Inferior parietal cortex (tissue), 1 donor: ENCODE results near the gene DNASE1L1.
A peak's percentile ranks its signal among the peaks of the same experiment; 100 is the strongest.

ENCODE experiments used
- DNase-seq: peaks from one replicate; pipeline ENCODE4 v3.0.0-alpha.2; 2016; ENCODE audit errors: extremely low spot score

Gene DNASE1L1

DNA sequence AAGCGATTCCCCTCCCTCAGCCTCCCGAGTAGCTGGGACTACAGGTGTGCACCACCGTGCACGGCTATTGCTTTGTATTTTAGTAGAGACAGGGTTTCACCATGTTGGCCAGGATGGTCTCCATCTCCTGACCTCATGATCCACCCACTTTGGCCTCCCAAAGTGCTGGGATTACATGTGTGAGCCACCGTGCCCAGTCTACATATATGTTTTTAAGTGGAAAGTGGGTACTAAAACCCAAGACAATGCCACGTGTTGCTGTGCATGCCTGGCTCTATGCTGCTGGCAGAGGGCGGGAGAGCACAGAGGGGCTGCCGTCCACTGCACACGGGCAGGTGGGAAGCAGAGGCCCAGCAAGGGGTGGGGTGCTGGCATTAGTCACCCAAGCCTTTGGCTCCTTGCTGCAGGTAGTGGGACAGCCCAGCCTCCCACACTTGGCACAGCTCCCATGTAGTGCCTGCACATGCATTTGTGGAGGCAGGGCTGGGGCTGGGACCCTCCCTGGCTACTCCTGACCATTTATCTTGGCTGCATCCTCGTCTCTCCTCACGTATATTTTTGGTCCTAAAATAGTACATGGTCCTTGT lies 26.5 kb downstream of the DNASE1L1 start:
- no peak for DNase-seq

DNA sequence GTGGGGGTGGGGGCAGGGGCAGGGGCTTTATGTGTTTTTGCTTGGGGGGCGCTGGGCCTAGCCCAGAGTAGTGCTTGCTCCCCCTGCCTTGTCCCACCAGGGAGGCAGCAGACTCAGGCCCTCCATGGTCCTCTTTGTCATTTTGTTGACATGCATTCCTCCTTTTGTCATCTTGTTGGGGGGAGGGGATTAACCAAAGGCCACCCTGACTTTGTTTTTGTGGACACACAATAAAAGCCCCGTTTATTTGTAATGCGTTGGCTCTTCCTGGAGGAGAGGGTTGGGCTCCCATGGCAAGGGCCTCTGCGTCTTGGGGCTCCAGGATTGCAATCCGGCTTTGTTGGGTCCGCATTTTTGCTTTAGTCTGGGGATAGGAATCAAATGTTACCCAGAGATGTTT lies 27.8 kb downstream of the DNASE1L1 start:
- DNase-seq = no peak

DNA sequence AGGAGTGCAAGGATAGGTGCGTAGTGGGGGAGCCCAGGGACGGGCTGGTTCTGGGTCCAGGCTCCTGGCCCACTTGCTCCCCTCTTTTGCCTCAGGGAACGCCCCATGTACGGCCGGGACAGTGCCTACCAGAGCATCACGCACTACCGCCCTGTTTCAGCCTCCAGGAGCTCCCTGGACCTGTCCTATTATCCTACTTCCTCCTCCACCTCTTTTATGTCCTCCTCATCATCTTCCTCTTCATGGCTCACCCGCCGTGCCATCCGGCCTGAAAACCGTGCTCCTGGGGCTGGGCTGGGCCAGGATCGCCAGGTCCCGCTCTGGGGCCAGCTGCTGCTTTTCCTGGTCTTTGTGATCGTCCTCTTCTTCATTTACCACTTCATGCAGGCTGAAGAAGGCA lies 28.3 kb downstream of the DNASE1L1 start:
- DNase-seq = no peak

DNA sequence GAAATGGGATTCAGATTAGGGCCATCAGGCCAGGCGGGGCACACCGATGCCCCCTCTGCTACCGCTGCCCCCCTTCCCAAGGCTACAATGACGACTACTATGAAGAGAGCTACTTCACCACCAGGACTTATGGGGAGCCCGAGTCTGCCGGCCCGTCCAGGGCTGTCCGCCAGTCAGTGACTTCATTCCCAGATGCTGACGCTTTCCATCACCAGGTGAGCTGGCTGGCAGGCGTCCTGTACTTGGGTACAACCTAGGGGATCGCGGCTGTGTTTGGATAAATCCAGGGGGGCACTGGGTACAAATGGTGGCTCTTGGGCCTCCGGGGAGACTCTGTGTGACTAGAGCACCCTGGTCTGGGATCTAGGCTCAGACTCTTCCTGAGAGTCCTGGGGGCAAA lies 28.9 kb downstream of the DNASE1L1 start:
- no peak for DNase-seq

DNA sequence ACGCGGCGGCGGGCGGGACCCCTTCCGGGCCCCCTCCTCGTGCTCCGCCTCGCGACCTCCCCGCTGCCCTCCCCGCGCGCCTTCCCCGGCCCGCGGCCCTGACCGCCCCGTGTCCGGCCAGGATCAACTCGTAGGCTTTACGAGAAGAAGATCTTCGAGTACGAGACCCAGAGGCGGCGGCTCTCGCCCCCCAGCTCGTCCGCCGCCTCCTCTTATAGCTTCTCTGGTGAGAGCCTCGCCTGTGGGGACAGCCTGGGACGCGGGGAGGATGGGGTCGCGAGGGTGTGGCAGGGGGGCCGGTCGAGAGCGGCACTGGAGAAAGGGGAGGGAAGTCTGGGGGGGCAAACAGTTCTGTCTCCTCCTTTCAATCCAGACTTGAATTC lies 29.5 kb downstream of the DNASE1L1 start:
- DNase-seq = no peak

DNA sequence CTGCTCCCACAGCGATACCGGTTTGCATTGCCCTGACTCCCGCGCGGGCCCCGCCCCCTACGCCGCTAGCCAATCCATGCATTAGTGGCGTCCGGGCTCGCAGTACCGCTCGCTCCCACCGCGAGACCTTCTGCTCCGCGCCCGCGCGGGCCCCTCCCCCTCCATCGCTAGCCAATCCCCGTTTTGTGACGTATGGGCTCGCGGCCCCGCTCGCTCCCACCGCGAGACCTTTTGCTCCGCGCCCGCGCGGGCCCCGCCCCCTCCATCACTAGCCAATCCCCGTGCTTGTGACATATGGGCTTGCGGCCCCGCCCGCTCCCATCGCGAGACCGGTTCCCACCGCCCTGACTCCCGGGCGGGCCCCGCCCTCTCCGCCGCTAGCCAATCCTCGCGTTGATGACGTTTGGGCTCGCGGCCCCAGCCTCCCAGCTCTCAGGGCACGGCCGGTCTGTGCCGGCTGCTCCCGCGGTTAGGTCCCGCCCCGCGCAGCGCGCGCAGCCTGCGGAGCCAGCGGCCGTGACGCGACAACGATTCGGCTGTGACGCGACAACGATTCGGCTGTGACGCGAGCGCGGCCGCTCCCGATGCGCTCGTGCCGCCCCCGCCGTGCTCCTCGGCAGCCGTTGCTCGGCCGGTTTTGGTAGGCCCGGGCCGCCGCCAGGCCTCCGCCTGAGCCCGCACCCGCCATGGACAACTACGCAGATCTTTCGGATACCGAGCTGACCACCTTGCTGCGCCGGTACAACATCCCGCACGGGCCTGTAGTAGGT lies 30.1 kb downstream of the DNASE1L1 start, which contains the start of gene EMD:
Gene EMD (plus strand): TSS at position 497 of the 770 bp plus-strand sequence. CDS start 190 bp downstream, at position 687.
- DNase-seq = peak; percentile 90

DNA sequence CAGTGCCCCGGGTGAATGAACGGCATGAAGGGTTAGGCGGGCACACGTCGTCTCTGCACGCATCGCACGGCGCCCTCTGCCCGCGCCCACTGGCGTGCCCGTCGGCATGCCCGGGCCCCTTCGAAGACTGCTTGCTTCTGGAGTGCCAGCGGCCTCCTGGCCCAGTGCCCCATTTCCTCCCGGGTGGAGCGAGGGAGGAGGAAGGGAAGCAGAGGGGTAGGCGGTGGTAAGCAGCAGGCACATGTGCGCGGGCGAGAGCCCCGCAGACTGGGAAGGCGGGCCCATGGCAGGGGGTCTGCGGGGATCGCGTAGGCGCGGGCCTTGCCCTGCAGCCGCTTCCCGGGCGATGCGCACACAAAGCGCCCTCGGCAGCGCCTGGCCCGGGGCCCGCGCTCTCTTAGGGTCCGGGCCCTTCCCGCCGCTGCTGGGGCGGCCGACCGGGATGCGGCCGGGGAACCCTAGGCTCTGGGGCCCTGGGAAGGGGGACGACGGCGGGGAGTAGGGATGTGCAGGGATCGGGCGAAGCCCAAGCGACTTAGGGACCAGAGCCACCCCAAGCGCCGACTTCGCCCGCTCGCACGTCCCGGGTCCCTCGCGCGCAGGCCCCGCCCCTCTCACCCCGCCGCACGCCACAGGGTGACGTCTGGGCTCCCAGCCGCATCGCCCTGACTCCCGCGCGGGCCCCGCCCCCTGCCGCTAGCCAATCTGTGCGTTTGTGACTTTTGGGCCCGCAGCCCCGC lies 30.8 kb downstream of the DNASE1L1 start:
- no peak for DNase-seq

DNA sequence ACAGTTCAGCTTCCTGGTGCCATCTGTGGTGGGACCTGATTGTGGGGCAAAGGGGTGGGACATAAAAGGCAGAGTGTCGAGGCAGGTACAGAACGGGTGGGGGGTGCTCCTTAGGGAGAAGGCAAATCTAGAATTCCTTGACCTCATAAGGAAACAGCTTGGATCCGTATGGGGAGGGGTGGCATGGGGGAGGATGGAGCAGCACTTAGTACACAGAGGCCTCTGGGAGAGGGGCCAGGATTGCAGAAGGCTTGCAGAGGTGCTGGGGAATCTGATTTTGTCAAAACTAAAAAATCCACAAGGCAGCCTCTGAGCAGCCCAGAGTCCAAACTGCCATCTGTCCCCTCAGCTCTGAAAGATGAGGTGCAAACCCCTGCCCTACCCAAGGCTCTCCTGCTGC lies 32.3 kb downstream of the DNASE1L1 start:
- no peak for DNase-seq

DNA sequence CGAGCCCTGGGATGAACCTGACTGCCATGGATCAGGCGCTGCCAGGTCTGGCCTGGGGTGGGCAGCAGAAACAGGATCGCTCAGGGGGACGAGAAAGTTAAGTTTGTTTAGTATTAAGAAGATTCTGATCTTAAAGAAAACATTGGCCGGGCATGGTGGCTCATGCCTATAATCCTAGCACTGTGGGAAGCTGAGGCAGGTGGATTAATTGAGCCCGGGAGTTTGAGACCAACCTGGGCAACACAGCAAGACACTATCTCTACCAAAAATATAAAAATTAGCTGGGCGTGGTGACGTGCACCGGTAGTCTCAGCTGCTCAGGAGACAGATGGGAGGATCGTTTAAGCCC lies 33.9 kb downstream of the DNASE1L1 start:
- no peak for DNase-seq

DNA sequence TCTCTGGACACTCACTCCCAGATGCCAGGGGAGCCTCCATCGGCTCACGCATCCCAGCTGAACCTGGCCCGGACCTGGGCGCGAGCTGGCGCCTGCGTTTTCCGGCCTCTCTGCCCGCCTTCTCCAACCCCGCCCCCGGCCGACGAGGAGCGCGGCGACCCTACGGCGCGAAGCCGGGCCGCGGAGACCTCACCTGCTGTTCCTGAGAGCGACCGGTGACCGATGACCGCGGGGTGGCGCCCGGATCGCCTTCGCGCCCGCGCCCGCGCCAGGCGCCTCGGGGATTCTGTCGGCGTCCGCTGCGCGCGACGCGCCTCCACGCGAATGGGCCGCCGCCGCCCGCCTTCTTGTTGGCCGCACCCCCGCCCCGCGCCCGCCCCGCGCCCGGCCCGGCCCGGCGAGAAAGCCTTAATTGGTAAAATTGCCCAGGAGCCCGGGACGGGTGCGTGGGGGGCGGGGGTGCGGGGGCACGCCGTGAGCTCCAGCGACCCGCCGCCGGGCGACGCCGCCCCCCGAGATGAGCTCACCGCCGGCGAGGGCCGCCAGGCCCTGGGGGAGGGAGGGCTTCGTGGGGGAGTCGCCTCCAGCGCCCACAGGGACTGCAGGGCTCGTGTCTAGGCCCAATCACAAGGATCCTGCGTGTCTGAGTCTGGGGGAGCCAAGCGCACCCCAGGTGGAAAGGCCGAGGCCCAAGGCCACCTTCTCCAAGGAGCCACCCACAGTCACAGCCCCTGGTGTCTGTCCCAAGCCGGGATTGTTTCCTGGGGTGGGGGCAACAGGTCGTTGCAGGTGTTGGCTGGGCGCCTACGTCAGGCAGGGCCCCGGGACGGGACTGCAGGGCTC lies 34.5 kb downstream of the DNASE1L1 start, which contains the start of gene FLNA:
Gene FLNA (minus strand): TSS at position 322 of the 843 bp plus-strand sequence. CDS start 3,389 bp downstream, outside the sequence.
- DNase-seq = no peak

DNA sequence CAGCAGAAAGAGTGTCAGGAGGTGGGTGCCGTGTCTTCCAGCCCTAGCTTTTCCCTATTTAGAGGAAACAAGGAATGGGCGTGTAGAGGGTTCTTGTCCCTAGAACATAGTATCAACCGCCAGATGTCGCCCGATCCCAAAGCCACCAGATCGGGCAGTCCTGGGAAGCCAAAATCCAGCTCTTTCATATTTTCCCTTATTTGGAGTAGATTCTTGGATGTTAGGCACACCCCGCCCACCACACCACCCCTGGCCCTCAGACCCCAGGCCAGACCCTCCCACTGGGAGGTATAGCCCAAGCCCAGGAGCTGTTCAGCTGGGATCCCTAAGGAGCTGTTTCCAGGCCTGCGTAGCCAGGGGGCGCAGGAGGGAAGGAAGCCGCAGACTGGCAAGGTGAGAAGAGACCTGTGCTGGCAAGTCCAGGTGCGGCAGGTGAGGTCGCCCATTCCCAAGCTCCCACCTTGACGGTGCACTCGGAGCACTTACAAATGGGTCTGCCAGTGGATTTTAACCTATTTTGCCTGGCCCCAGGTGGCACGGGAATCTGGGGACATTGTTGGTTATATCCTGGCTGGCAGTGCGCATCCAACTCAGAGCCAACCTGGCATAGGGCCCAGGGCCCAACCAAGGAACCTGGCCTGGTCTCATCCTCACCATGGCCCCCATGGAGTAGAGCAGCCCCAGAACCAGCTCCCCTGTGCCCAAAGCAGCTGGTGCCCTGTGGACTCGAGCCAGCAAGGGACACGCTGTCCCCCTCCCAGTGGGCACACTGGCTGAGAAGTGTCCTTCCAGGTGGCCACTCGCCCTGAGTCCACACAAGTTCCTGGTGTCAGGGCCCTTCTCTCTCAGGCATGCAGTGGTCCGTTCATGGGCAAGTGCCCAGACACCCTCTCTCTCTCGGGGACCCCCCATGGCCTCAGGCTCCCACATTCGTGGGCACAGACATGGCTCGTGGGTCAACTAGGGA lies 35.4 kb downstream of the DNASE1L1 start:
- no peak for DNase-seq

DNA sequence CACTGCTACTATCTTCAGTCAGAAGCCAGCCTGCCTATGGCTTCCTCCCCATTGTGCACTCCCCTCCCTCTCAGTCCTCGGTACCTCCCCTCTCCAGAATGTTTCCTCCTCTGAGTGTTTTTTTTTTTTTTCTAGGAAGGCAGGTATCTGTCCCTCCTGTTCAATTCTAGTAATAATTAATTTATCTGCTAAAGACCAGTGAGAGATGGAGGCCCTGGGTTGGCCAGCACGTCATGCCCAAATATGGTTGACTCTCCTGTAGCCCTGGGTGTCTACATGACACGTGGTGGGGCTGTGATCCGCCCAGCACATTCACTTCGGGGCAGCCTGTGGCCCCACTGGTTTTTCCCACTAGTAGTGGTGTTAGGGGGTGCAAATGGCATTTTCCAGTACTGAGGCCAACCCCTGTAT lies 36.4 kb downstream of the DNASE1L1 start:
- DNase-seq = no peak

DNA sequence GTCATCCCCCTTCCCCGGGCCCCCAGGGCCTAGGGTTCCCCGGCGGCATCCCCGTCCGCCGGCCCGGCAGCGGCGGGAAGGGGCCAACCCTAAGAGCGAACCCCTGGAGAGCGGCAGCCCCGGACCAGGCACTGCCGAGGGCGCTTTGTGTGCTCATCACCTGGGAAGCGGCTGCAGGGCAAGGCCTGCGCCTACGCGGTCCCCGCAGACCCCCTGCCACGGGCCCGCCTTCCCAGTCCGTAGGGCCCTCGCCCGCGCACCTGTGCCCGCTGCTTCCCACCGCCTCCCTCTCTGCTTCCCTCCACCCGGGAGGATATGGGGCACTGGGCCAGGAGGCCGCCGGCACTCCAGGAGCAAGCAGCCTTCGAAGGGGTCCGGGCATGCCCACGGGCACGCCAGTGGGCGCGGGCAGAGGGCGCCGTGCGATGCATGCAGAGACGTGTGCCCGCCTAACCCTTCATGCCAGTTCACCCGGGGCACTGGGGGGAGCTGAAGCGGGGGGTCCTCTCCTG lies 37.2 kb downstream of the DNASE1L1 start:
- DNase-seq = no peak

DNA sequence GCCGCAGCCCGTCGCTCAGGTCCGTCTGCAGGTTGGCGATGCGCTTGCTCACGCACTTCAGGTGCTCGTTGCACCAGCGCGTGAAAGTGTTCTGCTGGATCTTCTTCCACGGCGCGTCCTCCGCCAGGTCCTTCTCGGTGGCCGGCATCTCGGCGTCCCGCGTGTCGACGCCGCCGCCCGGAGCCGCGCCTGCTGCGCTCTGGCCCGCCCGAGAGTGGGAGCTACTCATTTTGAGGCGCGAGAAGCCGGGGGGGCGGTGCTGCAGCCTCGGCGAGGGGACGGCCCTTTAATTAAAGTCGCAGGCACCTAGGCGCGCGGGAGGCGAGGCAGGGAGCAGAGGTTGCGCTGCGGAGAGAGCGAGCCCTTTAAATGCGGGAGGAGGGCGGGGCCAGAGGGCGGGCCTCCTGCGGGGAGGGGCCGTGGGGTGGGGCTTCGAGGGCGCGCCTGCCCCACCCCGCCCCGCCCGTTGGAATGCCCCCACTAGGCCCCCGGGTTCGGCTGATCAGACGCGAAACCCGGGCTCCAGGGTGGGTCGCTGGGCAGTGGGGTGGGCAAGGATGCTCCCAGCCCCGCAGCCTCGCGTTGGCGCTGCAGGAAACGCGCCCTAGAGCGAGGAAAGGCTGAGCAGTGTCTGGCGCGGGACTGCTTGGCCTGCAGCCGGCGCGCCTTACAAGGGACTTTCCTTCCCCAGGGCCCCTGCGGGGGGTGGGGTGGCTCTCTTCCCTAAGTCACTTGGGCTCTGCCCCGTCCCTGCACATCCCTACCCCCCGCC lies 37.9 kb downstream of the DNASE1L1 start:
- DNase-seq = peak; percentile 80

DNA sequence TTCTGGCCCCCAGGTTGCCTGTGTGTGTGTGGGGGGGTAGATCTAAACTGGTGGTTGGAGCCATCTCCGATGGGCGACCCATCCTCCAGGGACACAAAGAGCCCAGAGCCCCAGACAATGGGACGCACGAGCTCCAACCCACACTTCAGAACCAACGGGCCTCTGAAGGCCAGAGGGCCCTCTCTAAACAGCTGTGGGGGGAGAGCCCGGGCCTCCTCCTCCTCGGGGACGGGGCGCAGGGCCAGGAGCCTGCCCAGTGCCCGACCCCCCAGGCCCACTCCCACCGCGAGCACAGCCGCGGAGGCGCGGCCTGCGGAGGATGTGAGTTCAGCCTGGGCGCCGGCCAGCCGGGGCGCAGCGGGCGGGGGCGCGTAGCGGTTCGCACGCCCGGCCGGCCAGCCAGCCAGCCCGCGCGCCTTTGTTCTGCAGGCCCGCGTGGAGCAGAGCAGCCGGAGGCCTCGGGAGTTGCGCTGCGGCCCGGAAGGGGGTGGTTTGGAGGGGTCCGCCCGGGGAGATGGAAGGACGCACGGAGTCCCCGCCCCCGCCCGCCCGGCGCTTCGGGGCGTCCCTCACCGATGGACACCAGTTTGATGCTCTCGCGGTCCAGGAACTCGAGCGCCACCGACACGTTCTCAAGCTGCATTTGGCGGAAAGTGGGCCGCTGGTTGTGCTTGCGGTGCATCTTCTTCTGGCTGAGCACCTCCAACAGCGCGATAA lies 38.6 kb downstream of the DNASE1L1 start:
- DNase-seq = no peak

DNA sequence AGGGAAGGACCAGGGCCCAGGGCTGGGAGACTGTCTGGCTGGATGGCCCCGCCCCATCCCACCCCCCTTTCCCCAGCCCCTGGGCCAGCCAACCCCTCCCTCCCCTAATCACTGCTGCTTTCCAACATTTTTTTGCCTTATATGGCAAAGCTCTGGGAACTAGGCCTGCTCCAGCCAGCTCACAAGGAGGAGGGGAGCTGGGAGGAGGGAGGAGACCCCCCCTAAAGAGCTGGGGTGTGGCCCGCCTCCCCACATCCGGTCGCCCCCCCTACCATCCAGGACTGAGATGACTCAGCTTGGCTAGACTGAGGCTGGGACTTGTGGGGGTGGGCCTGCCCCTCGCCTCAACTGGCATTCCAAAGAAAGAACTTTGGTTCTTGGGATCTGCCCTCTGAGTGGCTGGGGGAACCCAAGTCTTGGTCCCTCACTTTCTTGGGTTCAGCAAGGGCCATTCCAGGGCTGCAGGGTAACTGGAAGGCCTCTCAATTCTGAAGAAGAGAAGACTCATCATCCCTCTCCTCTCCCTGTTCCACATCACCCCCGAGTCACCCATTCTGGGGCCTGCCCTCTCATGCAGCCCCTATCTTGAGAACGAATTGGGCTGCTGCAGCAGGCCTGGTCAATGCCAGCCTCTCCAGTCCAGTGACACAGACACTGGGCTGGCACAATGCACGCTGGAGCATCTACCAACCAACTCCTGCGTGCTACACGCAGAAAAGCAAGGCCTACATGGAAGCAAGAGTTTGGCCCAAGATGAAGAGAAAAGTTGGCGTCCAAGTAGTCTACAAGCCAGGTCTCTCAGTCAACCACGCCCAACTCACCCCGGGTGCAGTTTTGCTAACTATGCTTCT lies 39.4 kb downstream of the DNASE1L1 start:
- no peak for DNase-seq

DNA sequence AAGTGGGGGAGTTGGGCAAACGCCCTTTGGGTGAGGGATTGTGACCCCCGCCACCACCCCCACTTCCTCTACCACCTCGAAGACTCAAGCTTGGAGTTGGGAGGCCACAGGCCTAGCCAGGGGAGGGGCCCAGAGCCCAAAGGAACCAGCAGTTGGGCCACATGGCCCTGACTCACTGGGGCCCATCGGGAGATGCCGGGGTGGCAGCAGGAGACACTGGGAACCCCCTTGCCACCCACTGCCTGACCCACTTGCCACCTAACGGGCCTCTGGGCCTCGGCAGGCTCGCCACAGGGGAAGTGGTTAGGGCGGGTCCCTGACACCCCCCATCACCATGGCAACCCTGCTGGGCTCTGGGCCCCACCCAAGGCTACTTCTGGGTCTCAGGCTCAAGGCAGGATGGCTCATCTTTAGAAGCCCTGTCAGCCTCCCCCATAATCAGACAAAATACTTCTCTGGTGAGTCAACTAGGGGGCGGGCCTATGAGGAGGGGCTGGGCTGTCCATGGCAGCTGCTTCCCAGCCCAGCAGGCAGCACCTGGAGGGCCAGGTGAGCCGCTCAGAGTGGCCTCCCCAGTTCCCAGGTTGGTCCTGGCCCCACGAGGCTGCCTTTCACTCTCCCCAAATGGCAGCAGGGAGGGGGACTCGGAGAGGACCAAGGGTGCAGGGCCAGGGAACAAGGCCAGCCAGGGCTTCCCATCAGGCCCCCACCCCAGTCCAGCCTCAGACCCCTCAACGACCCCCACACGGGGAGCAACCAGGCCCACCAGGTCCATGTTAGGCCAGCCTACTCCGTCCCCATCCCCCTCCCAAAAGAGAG lies 40.2 kb downstream of the DNASE1L1 start:
- no peak for DNase-seq
